ENCODE measurements around the gene ACTRT2.

ACTRT2 gene

GRCh38 chr1:3029481-3029961 is 8.3 kb downstream of the ACTRT2 start:
- no peak overlapping the region for H3K4me3 ChIP-seq (ENCODE audit: low read depth, low read length)
- no peak for DNase-seq (ENCODE audit: low read depth)
- no peak for TF ChIP-seq CTCF (conservative IDR thresholded peaks at IDR 0.05; ENCODE audit: low read depth, low read length)

GRCh38 chr1:3029991-3030662 is 8.9 kb downstream of the ACTRT2 start:
- DNase-seq (ENCODE audit: low read depth) = no peak
- H3K4me3 ChIP-seq (ENCODE audit: low read depth, low read length) = no peak overlapping the region
- TF ChIP-seq CTCF (conservative IDR thresholded peaks at IDR 0.05; ENCODE audit: low read depth, low read length) = no peak

GRCh38 chr1:3030663-3031381 is 9.6 kb downstream of the ACTRT2 start:
- DNase-seq (ENCODE audit: low read depth) = no peak
- no peak overlapping the region for H3K4me3 ChIP-seq (ENCODE audit: low read depth, low read length)
- TF ChIP-seq CTCF (conservative IDR thresholded peaks at IDR 0.05; ENCODE audit: low read depth, low read length) = no peak

GRCh38 chr1:3031401-3032221 is 10.3 kb downstream of the ACTRT2 start:
- H3K4me3 ChIP-seq (ENCODE audit: low read depth, low read length) = no peak overlapping the region
- no peak for TF ChIP-seq CTCF (conservative IDR thresholded peaks at IDR 0.05; ENCODE audit: low read depth, low read length)
- DNase-seq (ENCODE audit: low read depth) = no peak

- DNase-seq (ENCODE audit: low read depth) = no peak
- H3K4me3 ChIP-seq (ENCODE audit: low read depth, low read length) = no peak overlapping the region
Observed at GRCh38 chr1:3032371-3033039, 11.2 kb downstream of the ACTRT2 start.

More at GRCh38 chr1:3032371-3033039, 11.2 kb downstream of the ACTRT2 start:
- TF ChIP-seq CTCF (conservative IDR thresholded peaks at IDR 0.05; ENCODE audit: low read depth, low read length) = no peak
